Measurements from ENCODE around the gene NUDT9. TPM values are rescaled to one million over a fixed set of nuclear protein-coding genes. Genes with fewer than 3 reads are reported as not detected.

NUDT9 gene
- total RNA-seq, 1 donor from 2014 or later, result 44.1 TPM

Other genes starting within 250 kb of the NUDT9 start
- gene KLHL8, start 202.0 kb upstream of the NUDT9 start, total RNA-seq, result 12.3 and 34.6 TPM in 2 replicates
- gene HSD17B13, start 99.7 kb upstream of the NUDT9 start, total RNA-seq, result 0.05 TPM in 1 of 2 replicates, not detected in the other
- 31.6 and 34.0 TPM in 2 replicates for gene HSD17B11, start 31.4 kb upstream of the NUDT9 start, total RNA-seq
- gene SPARCL1, start 106.8 kb downstream of the NUDT9 start, total RNA-seq, result 0.35 and 1.7 TPM in 2 replicates
- gene DSPP, start 186.0 kb downstream of the NUDT9 start, total RNA-seq, result not detected in 2 replicates
- not detected in 2 replicates for gene DMP1, start 227.7 kb downstream of the NUDT9 start, total RNA-seq

Measured in renal cortical epithelial cell (primary cell).